ENCODE results near the gene EHBP1L1.
A peak's percentile ranks its signal among the peaks of the same experiment; 100 is the strongest.
"Not testable (repeated sequence)": the region's sequence is repeated elsewhere in the genome, so short reads cannot be mapped to it uniquely, and the experiment has no call there.

EHBP1L1 gene

GRCh38 chr11:65619281-65619928 is 43.6 kb downstream of the EHBP1L1 start:
- no peak for DNase-seq

GRCh38 chr11:65620666-65621065 is 44.8 kb downstream of the EHBP1L1 start:
- DNase-seq = no peak

- DNase-seq = no peak
Observed at GRCh38 chr11:65621460-65621859, 45.6 kb downstream of the EHBP1L1 start.

DNA sequence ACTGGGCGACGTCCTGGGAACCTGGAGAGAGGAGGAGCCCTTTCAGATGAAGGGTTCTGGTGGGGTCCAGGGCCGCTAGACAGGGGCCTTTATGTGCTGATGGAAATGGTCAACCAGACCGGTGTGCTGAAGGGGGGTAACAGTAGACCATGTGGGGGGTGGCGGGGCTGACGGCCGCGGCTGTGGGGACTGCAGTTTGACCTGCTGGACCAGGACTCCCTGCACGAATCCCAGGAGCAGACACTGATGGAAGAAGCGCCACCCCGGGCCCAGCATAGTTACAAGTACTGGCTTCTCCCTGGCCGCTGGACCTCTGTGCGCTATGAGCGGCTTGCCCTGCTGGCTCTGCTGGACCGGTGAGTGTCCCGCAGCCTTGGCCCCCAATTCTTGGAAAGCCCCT is 46.2 kb downstream of the EHBP1L1 start:
- DNase-seq = no peak

DNA sequence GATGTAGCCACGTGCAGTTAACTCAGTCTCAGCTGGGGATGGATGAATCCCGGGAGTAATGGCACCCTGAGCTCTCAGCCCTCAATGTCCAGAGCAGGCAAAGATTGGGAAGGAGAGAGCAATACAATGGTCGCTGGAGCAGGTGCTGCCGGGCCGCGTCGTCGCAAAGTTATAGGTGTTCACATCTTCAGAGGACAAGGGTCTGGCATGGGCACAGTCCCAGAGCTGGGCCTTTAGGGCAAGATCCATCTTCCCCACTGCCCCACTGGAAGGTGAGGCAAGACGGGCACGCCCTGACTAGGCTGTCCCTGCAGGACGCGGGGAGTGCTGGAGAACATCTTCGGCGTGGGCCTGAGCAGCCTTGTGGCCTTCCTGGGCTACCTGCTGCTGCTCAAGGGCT is 47.3 kb downstream of the EHBP1L1 start:
- no peak for DNase-seq

GRCh38 chr11:65623852-65624616 is 48.2 kb downstream of the EHBP1L1 start:
- DNase-seq = no peak

GRCh38 chr11:65624931-65625627 is 49.2 kb downstream of the EHBP1L1 start:
- no peak for DNase-seq

GRCh38 chr11:65625628-65626342 is 49.9 kb downstream of the EHBP1L1 start:
- DNase-seq = peak; percentile 30

- DNase-seq = no peak
Observed at GRCh38 chr11:65627202-65627601, 51.3 kb downstream of the EHBP1L1 start.

- no peak for DNase-seq
Observed at GRCh38 chr11:65629579-65629978, 53.7 kb downstream of the EHBP1L1 start.

- DNase-seq = no peak
Observed at GRCh38 chr11:65630215-65630614, 54.4 kb downstream of the EHBP1L1 start.

DNA sequence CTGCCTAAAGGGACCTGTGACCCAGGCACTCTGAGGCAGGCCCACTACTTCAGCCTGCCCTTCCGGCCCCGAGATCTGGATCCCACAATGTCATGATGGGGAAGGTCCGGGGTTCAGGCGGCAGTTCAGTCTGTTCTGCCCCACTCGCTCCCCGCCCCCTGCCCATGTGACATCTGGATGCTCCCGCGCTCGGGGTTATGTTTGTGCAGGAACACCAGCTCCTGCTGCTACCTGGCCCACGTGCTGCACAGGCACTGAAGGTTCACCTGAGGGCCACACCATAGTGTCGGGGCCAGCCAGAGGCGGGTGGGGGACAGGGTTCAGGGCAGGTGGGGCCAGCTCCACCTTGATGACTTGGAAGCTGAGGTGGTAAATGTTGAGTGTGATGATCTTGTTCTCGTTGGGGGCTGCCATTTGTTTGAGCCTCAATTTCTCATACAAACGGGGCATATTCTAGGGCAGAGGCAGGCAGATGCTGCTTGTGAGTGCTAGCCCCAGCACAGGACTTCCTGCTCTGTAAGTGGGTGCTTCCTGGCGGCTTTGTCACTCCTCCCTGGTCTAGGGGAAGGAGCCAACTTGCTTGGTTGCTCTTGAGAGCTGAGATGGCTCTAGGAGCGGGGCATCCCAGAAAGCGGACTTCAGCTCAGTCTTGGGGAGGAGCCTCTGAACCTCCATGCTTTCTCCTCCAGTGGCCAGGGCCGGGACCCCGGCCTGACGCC is 57.7 kb downstream of the EHBP1L1 start:
- no peak for DNase-seq

DNA sequence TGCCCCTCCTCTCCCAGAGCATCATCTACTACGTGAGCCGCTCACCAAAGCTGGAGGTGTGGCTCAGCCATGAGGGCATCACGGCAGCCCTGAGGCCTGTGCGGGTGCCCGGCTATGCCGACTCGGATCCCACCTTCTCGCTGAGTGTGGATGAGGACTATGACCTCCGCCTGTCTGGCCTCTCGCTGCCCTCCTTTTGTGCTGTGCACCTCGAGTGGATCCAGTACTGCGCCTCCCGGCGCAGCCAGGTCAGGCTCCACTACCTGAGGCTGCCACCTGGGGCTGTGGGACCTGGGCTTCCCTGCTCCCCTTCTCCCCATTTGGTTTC is 58.2 kb downstream of the EHBP1L1 start:
- no peak for DNase-seq

DNA sequence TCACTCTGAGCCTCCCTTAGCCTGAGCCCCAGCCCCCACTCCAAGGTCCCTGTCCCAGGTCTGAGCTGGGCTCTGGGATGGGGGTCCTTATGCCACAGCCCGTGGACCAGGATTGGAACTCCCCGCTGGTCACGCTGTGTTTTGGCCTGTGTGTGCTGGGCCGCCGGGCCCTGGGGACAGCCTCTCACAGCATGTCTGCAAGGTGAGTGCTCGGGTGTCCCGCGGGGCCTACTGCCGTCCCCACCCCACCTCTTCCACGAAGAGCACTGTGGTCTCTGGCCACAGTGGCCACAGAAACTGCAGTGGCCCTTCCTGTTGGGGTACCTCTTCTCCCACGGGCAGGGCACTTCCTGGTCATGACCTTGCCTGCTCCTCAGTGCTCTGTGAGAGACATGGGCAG is 58.6 kb downstream of the EHBP1L1 start:
- DNase-seq = no peak

- no peak for DNase-seq
Observed at GRCh38 chr11:65634905-65635731, 59.3 kb downstream of the EHBP1L1 start.

- no peak for DNase-seq
Observed at GRCh38 chr11:65636108-65637031, 60.5 kb downstream of the EHBP1L1 start.

- no peak for DNase-seq
Observed at GRCh38 chr11:65637032-65637557, 61.2 kb downstream of the EHBP1L1 start.

DNA sequence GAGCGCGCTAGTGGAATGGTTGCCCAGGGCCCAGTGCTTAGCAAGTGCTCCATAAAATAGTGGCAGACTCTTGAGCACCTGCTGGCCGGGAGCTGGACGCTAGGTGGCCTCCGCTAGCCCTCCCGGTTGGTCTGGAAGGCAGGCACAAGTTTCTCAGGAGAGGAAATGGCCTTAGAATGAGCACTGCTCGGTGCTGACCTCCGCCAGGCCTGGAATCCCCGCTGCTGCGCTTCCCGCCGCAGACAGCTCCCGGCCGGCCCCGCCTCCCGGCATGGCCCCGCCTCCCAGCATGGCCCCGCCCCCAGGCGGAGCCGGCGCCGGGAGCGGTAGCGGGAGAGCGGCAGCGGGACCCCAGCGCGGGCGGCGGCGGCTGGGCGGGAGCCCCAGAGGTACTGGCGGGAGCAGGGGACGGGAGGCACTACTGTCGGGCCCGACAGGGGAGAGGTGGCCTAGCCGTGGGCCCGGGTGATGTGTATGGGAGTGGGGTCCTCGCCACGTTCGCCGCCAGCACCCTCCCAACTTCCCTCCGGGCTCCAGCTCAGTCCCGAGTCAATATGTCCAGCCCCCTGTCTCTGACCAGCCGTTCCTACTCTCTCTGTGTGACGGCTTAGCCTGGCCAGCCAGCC is 62.1 kb downstream of the EHBP1L1 start, which contains the start of gene SIPA1:
TSS of gene SIPA1 (plus strand) at position 308 of the 626 bp plus-strand sequence. CDS start 2,821 bp downstream, outside the sequence.
- peak; percentile 70 for DNase-seq

- not testable (repeated sequence) for DNase-seq
Observed at GRCh38 chr11:65639228-65639597, 63.4 kb downstream of the EHBP1L1 start.
